NCI-H187 (cell line): Measurements from ENCODE around the gene MYL3.

Source experiments
- DNase-seq, 2 experiments: peaks; one replicate each; lab custom pipeline; 2025; lab: John Stamatoyannopoulos, UW

Gene MYL3

DNA sequence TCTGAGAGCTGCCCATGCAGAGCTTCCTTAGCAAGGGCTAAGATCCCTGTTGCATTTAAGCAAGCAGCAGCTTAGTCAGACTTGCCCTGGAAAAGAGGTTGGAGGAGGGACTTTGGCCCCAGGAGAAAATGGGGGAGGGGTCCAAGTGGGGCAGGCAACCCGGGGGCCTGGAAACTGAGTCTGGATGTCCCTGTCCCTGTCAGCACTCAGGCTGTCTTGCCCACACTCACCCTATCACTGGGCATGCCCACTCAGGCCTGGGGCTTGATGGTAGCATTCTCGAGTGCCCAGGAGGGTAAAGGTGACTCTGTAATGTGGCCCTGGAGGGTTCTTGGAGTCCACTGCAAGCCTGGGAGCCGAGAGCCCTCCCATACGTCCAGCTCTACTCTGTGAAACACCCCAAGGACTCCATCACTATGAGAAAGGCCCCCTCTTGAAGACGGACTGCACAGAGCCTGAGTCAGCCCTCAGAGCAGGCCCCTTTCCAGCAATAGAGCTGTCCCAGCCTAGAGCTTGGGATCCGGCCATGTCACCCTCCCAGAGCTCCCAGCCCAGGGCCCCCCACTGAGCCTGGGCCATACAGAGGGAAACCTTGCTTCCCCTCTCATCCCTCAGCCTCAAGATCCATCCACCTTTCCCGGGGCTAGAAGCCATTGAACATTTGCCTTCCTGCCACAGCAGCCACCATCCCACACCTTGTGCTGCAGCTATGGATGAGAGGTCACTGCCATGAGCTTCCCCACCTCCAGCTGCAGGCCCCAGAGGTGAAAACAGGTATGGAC, 13.4 kb downstream of the MYL3 start:
- DNase-seq = no peak

DNA sequence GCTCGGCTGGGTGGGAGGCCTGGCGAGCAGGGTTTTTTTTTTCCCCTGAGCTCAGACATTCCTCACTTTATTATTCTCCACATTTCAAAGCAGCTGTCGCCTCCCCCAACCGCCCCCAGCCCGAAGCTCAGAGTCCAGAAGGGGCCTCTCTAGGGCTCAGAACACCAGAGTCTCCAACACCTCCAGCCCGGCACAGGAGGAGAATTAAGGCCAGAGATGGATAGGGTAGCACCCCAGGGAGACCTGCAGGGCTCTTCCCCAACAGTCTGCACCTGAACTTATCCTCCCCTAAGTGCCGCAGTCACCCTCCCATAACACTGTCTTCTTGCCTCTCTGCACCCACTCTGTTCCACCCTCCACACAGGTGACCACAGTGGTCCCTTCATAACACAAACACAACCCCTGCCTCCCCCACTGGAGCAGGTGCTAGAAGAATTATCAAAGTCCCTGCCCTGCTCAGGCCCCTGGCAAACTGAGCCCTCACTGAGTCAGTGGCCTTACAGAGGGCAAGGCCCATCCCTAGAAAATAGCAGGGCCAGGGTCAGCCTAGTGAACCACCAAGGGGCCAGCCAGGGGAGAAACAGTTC, 14.1 kb downstream of the MYL3 start:
- DNase-seq = no peak

DNA sequence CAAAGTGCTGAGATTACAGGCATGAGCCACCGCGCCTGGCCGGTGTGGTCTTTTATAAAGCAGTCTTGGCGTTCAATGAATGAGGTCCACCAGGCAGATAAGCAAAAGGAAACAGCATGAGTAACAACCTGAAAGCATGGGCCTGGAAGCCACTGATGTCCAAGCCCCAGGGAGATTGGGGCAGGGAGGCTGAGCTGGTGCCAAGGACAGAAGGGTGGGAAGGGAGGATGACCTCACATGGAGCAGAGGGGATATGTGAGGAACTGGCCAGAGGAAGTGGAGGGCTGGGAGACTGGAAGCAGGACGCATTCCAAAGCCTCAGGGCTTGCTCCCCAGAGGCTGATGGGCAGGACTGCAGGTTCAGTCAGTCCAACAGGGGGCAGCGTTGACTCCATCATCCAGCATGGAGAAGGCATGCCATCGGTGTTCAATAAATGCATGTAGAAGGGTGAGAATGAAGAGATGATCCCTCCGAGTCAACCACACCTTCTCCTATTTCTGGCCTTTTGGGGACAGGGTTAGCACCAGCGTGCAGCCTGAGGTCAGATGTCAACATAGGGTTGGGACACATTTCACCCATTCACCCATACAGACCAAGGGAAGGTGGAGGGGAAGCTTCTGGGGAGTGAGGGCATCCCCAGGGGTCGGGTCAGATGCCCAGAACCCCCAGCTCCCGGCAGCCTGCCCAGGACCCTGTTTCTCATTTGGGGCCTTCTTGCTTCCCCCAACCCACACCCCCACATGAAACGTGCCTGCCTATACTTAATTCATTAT, 14.8 kb downstream of the MYL3 start:
- no peak for DNase-seq

DNA sequence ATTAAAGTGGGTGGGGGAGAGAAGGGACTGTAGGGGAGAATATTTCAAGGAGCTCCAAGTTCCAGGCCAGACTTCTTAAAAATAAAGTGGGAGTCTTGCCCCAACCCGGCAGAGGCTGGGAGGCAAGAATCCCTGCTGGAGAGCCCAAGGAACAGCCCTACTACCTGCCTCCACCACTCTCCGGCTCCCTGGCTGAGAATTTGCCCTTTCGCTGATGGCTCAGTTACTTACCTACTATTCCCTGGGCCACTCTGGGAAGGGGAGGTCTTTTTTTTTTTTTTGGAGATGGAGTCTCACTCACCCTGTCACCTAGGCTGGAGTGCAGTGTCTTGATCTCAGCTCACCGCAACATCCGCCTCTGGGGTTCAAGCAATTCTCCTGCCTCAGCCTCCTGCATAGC, 15.5 kb downstream of the MYL3 start:
- DNase-seq = no peak

DNA sequence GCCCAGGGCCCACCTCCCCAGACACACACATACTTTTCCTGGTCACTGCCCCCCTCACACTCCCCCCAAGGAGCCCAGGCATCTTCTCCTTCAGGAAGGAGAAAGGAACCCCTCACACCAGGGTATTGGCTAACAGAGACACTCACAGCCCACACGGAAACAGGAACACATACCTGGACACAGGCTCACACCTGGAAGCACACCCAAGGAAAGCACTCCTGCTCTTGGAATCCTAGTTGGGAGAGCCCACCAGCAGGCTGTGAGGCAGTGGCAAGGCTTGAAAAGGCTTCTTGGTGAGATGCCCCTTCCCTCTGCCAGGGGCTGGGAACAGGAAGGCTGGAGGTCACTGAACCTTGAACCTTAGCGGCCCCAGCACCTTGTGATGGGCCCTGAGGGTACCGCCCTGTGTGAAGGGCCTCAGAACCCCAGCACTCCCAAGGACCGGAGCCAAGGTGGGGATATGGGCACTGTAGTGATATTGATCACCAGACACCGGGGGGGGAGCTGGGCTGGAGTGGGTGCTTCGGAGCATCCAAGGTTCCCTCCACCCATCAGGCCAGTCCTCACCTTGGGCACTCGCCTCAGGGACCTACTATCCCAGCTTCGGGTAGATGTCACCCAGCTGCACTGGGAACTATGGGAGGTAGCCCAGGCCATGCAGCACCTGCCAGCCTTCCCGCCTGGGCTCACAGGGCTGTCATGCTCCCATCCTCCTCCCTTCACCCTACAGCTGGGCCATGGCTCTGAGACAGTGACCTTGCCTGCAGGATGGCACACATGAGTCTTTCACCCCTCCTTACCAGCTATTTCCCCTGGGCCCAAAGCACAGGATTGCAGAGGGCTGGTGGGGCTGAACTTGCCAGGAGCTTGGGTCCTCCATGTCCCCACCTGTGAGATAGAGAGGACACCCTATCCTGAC, 16.4 kb downstream of the MYL3 start:
- DNase-seq = no peak

DNA sequence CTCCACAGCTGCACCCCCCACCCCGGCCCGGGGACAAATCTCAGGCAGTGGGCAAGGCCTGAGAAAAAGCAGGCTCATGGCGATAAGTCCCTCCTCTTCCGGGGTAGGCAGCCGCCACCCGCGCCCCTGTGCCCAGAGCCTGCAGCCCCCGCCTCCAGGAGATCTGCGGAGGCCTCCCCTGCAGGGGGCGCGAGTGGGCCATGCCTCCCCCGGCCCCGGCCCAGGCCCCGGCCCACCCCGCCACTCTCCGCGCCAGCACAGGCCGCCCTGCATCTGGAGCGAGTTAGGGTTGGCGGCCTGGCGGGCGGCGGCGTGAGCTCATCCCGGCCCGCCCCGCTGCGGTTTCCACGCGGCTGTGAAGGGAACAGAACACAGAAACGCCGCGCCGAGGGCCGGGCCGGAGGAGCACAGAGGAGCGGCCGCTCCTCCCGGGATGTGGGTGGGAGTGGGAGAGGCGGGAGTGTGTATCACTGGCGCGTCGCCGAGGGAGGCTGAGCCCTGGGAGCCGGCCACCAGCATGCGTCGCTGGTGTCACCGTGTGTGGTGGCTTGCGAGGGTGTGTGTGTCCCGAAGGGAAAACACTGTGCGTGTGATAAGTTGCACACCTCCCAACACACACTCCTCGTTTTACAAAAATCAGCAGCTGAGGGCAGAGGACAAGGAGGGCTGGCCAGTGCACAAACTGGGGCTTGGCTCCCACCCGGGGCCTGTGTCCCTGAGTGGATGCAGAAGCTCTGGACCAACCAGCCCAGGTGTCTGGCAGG, 17.2 kb downstream of the MYL3 start:
- DNase-seq = no peak

DNA sequence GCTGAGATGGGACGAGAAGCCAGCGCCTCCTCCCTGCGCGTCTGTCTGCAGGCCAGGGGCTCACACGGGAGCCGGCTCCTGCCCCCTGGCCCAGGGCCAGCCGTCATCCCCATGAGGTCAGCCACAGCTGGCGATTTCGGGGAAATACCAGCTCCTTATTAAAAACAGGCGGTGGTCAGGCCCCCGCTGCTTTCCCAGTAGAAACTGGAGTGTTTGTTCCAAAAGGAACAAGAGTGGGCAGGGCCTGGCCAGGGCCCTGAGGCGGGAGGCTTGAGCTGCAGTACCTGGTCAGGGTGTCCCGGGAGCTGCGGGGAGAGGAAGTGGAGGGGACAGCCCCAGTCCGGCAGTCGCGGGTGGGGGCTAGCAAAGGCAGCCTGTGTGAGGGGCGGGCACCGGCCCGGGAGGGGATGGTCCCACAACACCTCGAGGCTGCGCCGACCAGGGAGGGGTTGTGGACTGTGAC, 17.8 kb downstream of the MYL3 start:
- DNase-seq = no peak

DNA sequence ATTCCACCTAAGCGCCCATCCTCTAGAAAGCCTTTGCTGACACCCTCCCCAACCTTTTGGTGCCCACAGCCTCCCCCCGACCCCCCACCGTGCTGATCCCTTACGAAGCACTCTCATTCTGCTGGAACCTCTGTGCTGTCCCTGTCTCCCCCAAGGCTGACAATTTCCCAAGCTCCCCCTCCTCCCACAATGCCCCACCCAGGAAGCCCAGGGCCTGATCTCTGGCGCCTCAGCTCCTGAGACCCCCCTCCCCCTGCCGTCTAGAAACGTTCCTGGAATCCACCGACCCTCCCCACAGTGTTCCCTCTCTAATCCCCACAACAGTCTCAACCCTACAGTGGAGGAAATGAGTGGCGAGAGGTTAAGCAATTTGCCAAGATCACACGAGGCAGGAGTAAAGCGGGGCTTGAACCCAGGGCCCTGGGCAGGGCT, 18.3 kb downstream of the MYL3 start:
- no peak for DNase-seq

DNA sequence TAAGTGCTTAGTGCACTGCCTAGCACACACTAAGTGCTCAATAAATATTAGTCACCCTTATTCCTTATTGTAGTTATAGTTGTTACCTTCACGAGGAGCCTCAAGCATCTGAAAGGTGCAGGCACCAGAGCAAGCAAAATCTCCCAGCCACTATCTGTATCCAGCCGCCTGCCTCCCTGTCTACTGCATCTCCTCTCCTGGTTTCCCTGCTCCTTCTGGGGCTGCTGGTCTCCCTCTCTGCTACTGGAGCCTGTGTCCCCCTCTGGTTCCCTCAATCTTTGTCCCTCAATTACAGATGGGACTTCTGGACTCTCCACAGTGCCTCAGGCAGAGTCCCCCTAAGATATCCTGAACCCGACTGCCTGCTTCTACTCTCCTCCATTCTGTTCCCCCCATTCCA, 18.8 kb downstream of the MYL3 start:
- DNase-seq = no peak

DNA sequence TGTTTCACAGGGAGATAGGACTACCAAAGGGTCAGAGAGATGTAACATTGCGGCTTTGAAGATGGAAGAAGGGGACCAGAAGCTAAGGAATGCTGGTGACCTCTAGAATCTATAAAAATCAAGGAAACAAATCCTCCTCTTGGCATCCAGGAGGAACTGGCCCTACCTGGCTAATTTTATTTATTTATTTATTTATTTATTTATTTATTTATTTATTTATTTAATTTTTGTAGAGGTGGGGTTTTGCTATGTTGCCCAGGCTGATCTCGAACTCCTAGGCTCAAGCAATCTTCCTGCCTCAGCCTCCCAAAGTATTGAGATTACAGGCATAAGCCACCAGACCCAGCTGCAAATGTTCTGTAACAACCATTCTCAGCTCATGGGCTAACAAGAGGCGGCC, 19.7 kb downstream of the MYL3 start:
- no peak for DNase-seq

DNA sequence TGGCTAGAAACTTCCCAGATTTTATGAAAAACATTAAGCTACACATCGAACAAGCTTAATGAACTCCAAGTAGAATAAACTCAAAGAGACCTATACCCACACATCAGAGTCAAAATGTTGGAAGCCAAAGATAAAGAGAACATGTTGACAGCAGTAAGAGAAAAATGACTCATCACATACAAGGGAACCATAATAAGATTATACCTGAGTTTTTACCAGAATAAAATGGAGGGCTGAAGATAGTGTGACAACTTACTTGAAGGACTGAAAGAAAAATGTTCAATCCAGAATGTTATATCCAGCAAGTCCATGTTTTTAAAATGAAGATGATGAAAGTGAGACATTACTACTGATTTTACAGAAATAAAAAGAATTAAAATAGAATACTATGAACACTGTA, 22.8 kb downstream of the MYL3 start:
- DNase-seq = no peak

DNA sequence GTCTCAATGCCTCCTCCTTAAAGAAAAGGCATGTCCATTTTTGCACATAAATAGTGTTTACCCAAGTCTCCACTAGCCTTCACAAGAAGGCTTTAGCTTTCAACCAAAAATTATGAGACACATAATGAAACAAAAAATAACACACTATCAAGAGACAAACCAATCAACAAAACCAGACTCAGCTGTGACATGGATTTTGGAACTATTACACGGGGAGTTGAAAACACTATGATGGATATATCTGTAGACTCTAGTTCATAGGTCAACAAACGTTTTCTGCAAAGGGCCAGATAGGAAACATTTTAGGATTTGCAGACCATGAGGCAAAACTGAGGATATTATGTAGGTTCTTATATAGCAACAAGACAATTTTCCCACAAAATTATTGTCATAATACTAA, 24.9 kb downstream of the MYL3 start:
- DNase-seq = no peak

DNA sequence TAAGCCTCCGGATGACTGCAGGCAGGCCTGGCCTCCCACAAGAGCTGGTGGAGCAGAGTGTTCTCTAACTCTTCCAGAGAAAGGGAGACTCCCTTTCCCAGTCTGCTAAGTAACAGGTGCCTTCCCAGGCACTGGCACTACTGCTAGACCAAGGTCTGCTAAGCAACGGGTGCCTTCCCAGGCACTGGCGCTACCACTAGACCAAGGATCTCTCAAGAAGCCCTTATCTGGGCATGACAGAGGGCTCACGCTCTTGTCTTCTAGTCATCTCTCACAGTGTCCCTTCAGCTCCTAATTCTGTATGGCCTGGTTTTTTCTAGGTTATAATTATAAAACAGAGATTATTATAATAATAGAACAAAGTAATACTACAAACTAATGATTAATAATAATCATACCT, 27.8 kb downstream of the MYL3 start:
- no peak for DNase-seq

DNA sequence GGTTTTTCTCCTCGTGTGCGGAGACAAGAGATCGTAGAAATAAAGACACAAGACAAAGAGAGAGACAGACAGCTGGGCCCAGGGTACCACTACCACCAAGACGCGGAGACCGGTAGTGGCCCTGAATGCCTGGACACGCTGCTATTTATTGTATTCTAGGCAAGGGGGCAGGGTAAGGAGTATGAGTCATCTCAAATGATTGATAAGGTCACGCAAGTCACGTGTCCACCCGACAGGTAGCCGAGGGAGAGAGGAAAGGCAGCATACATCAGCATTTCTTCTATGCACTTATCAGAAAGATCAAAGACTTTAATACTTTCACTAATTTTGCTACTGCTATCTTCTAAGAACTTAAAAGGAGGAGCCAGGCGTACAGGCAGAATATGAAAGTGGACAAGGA, 28.2 kb downstream of the MYL3 start:
- DNase-seq = no peak

DNA sequence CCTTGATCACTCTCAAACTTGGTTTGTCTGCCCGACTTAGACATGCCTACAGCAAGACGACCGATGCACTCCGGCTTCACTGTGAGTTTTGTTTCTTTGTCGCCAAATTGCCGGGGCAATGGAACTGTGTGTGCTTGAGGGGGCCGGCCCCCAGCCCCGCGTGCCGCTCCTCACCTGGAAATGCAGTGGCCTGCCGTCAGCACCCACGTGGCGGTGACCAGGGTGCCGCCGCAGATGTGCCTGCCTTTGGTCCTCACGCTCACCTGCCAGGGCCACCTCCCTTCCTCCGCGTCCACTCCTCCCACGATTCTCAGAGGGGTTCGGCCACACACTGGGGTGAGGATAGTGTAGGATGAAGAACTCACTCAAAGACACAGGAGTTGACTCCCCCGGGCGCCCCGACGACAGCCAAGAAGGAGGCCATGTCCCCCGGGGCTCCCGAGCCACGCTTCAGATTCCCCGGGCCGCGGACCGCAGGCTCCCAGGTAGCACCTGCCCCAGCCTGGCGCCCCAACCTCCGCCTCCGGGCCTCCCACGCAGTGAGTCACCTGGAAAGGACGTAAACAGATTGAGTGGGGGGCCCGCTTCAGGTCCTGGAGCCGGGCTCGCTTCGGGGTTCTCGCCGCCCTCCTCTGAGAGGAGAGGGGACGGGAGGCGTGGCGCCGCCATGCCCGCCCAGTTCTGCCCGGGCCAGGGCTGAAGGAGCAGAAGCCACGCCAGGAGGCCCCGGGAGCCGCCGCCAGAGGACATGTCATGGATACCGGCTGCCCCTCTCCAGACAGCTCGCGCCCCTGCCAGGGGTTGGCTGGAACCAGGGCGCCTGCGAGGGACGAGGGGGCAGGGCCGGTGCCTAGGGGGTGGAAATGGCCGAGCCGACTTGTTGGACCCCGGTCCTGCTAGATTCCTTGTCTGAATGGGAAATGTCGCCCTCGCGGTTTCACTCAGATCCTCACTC, 29.6 kb downstream of the MYL3 start:
- DNase-seq = no peak

DNA sequence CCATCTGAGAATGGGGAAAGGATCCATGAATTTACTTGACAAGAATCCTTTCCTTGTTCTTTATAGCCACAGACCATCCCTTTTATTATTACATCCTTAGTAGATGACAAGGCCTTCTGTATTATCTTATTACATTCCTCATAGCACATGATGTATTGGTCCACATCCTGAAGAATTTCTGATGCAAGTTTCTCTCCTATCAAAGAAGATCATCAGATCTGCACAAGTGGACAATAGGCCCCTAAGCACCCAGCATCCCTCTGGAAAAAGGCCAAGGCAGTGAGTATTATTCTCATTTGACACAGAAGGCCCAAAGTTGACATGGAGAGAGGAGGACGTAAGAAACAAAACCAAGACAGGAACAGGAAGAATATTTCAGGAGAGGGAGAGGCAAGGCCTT, 31.4 kb downstream of the MYL3 start:
- DNase-seq = no peak

DNA sequence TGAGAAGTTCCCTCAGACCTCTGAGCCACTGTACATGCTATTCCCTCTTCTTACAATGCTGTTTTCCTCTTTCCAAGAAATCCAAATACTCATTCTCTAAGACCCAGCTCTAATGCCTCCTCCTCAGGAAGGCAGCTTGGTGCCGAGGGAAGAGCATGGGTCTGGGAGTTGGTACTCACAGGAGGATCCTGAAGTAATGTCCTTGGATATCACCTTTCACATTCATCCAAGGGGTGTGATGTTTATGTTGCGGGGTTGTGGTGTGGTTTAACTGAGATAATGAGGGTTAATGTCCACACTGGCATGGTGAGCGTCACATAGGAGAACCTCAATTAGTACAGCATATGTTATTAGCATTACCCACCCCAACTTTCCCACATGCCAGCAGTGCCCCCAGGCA, 31.9 kb downstream of the MYL3 start:
- DNase-seq = no peak

DNA sequence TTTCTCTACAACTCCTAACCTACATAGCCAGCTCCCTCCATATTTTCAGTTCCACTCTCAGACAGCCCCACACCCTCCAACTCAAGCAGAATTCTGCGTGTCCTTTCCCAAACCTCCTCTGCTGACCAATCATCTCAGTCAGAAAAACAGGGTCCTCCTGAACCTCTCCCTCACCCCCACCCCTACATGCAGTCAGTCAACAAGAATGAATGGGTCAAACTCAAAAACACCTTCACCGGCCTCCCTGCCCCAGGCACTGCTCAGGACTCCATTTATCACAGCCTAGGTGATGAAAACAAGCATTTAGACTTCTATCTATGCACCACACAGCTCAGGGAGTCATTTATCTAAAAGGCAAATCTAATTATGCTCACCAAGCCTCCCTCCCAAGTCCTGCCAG, 32.4 kb downstream of the MYL3 start:
- DNase-seq = no peak

DNA sequence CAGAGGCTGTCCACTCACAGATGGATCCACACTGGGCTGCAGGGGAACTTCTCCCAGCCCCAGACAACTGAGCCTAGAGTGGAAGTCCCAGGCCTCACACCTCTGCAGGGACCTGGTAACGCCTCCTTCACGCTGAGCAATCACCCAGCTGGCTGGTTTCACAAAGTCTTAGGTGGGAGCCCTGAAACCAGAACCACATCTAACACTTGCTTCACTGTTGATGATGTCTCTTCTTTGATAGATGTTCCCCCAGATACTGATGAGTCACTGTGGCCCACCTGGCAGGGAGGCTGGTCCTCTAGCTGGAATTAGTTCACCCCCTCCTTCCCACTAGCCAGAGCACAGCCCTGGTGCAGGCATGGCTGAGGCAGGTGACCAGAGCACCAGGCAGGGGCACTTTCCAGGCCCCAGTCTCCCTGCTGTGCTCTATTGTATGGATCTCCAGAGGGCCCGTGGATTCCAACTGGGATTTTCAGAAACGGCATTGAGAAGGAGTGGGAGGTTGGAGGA, 33.5 kb downstream of the MYL3 start:
- DNase-seq = no peak

DNA sequence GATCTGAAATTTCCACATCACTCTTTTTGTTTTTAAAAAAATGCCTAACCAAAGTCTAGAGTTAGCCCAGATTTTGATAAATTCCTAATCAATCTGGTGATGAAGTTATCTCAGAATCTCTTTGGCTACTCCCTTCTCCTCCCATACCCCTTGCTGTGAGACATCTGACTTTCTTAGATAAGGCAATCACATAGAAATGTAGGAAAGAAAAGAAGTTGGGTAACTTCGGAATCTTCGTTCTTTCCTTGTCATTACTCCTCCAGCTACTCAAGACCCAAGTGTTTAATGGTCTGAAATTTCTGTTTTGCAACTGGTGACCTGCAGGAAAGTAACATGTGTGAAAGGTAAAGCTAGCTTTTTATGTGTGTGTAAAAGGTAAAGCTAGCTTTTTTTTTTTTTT, 37.8 kb downstream of the MYL3 start:
- DNase-seq = no peak
